Measurements from ENCODE around the gene EVI5L. TPM values are rescaled to one million over a fixed set of nuclear protein-coding genes. Genes with fewer than 3 reads are reported as not detected.
"Not testable (repeated sequence)": the region's sequence is repeated elsewhere in the genome, so short reads cannot be mapped to it uniquely, and the experiment has no call there.

The EVI5L gene
- total RNA-seq, 1 experiment from 2014 or later = 3.2 TPM

DNA sequence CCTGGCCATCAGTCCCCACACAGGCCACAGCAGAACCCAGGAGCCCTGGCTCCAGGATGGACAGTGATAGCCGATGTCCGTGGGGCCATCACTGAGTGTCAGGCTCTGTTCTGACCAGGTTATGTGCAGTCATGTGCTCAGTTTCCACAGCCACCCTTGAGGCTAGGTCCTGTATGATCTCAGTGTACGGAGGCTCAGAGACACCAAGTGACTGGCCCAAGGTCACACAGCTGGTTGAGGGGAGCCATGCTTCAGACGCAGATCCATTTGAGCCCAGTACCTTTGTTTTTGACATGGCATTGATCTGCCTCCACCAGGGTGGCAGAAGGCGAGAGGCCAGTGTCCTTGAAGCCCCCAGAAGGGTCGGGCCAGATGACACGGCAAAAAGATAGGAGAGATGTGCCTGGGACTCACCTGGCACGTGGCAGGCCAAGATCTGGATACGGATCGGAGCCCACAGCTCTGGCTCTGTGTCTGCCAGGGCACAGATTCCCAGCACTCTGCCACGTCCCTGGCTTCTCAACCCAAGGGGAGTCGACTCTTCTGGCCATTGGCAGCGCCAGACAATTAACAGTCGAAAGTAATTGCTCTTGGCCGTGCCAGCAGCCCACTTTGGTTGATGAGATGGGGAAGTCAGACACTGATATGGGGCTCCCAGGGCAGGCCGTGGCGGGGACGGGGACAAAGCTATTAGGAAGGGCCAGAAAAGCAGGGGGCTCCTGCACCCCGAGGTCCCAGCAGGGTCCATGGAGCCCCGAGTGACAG, 15.6 kb downstream of the EVI5L start:
- no peak for DNase-seq (ENCODE audit: low read depth)

DNA sequence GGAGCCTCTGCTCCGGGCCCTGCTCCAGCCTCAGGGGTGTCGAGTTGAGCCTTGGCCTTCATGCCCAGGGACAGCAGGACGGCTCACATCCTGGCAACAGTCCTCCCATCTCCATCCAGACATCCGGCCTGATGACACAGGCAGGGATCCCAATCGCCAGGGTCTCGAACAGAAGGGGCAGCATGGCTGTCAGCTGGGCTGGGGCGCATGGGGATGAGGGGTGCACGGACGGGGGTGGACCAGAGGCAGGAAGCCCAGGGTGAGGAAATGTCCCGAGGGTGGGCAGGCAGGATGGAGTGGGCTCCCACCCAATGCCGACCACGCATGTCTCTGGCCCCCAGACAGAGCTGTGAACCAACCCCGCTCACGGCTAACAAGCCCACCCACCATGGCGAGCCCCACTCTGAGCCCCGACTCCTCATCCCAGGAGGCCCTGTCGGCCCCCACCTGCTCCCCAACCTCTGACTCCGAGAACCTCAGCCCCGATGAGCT, 16.2 kb downstream of the EVI5L start:
- DNase-seq (ENCODE audit: low read depth) = no peak

DNA sequence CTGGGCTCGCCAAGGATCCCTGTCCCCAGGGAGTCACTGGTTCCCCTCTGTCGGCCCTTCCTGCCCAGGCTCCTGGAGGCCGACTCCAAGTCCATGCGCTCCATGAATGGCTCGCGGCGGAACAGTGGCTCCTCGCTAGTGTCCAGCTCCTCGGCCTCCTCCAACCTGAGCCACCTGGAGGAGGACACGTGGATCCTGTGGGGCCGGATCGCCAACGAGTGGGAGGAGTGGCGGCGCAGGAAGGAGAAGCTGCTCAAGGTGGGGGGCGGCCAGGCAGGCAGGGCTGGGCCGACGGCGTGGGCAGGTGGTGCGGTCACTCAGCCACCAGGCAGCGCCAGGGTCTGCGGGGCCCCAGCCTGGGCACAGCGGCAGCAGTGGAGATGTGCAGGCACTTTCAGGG, 17.6 kb downstream of the EVI5L start:
- no peak for DNase-seq (ENCODE audit: low read depth)

DNA sequence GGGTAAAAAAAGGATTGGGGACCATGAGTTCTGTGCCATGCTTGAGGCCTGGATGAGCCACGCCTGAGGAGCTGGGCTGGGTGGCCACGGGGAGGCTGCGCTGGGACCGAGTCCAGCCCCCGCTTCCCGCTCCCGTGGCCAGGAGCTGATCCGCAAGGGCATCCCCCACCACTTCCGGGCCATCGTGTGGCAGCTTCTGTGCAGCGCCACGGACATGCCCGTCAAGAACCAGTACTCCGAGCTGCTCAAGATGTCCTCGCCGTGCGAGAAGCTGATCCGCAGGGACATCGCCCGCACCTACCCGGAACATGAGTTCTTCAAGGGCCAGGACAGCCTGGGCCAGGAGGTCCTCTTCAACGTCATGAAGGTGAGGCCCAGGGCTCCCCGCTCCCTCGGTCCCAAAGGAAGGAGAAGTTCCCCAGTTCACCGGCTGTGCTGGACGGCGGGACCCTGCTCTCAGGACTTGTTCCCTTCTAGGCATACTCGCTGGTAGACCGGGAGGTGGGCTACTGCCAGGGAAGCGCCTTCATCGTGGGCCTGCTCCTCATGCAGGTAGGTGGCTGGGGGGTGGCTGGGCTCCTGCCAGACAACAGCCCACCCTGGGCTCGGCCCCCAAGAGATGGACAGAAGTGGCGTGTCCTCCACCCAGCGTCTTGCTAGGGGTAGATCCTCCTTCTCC, 18.9 kb downstream of the EVI5L start:
- no peak for DNase-seq (ENCODE audit: low read depth)

DNA sequence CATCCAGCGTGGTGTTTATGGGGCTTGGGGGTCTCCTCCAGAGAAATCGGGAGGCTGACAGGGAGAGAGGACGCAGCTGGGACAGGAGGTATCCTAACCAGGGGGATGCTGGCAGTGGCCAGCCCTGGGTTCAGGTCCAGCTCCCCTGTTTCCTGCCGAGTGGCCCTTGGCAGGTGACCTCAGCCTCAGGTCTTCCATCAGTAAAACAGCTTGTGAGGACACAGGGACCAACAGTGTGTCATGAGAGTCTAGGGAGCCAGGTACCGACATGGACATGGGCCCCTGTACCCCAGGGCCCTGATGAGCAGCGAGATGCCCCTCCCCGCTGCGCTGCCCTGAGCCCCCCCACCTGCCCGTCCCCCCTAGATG, 19.6 kb downstream of the EVI5L start:
- DNase-seq (ENCODE audit: low read depth) = no peak

DNA sequence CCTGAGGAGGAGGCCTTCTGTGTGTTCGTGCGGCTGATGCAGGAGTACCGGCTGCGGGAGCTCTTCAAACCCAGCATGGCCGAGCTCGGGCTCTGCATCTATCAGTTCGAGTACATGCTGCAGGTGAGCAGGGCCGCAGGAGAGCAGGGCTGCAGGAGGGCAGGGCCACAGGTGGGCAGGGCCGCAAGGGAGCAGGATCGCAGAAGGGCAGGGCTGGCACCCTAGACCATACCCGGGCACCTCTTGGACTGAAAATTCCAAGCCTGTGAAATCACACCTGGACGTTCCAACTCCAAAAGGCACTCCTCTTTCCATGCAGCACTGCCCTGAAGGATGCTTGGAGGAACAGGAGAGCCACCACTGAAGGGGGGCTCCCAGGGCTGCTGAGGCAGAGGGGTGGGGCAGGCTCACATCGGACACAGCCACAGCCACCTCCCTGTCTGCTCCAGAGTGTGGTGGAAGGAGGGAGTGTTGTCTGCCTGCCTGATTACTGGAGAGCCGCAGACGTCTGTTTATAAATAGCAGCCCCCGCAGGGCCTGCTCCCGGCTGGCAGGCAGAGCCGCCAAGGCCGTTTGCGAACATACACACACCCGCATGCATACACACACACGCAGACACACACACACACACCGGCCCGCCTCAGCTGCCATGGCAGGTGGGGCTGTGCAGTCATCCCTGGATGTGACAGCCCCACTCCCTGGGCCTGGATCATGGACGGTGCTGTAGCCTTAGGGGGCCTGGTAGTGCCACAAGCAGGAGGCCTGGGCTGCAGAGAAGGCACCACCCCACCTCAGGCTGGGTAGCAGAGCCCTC, 20.2 kb downstream of the EVI5L start:
- no peak for DNase-seq (ENCODE audit: low read depth)

DNA sequence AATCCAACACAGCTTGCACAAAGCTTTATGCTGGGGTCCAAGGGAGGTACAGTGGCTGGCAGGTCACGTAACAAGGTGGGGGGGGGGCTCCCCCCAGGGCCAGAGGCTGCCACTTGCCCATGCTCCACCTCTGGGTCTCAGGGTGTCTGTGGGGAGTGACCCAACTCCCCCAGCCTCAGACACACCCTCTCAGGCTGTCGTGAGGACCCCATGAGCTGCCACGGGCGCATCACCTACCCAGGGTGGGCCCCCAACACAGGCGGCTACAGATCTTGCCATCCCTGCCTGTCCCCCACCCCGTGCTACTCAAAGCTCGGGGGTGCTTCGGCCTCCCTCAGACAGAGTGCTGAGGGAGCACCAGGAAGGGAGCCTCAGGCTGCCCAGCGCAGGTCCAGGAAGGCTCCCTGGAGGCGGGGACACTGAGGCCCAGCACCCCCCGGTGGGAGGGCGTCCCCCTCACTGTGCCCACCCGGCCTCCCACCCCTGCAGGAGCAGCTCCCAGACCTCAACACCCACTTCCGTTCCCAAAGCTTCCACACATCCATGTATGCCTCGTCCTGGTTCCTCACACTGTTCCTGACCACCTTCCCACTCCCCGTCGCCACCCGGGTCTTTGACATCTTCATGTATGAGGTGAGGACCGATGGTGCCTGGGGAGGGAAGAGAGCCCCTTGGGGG, 21.1 kb downstream of the EVI5L start:
- no peak for DNase-seq (ENCODE audit: low read depth)

DNA sequence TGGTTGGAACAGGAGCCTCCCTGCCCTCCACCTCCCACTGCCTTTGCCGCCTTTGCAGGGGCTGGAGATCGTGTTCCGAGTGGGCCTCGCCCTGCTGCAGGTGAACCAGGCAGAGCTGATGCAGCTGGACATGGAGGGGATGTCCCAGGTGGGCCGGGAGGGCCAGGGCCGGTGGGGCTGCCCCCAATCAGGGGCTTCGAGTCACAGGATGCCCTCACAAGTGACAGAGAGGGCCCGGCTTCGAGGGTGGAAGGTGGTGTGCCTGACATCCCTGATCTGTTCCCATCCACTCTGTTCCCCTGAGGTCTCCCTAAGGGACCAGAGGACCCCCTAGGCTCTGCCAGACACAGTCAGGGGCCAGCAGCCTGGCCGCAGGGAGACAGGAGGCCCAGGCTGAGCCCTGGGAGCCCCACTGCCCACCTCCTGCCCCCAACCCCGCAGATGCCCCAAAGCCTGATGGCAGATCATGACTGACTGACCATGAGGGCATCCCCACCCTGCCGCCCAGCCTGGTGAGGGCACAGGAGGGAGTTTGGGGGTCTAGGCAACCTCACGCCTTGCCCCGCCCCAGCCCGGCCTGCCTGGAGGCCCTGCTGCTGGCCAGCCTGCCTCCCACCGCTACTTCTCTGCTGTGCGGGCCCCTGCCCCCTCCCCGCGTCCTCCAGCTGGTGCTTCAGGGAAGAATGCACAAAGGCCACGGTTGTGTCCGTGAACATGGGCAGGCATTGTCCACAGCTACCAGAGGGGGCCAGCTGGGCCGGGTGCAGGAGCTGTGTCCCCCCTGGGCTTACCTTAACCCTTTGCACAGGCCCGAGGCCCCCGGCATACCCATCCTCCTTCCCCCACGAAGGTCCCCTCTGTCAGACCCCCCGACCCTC, 21.8 kb downstream of the EVI5L start:
- no peak for DNase-seq (ENCODE audit: low read depth)

DNA sequence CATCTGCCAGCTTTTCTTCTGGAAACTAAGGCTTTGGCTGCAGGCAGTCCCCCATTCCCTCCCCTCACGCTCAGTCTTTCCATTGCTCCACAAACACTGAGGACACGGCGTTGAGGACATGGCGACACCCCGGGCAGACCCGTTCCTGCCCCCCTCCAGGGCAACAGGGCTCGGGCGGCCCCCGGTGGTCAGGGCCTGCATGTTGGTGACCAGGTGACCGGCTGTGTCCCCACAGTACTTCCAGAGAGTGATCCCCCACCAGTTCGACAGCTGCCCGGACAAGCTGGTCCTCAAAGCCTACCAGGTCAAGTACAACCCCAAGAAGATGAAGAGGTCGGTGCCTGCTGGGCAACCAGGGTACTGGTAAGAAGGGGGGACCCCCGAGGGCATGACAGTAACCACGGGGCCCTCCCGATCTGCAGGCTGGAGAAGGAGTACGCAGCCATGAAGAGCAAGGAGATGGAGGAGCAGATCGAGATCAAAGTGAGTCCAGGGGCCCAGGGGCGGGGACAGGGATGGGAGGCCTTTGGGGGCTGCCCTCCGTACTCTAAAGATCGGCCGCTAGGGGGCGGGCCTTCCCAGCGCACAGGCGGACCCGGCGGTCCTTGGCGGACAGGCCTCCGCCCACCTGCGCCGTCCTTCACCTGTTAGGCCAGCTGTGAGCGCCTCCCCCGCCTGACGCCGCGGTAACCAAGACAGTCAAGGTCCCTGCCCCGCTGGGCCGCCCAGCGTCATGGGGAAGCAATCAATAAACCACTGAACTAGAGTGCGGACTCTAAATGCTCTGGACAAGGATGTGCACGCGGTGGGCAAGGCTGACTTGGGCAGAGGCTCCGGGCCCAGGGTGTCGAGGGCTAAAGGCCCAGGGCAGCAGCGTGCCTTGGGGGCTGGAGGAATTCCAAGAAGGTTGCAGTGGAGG, 23.1 kb downstream of the EVI5L start:
- DNase-seq (ENCODE audit: low read depth) = peak; percentile 60

DNA sequence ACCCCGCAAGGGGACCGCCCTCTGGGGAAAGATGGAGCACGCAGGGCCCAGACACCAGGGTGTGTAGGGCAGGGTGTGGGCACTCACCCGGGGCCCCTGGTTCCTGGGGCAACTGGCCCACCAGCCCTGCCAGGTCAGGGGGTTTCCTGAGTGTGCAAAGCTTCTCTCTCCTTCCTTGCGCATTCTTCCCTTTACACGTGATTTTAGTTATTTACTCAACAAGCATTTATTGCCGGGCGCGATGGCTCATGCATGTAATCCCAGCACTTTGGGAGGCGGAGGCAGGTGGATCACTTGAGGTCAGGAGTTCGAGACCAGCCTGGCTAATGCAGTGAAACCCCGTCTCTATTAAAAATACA, 23.7 kb downstream of the EVI5L start:
- no peak for DNase-seq (ENCODE audit: low read depth)

DNA sequence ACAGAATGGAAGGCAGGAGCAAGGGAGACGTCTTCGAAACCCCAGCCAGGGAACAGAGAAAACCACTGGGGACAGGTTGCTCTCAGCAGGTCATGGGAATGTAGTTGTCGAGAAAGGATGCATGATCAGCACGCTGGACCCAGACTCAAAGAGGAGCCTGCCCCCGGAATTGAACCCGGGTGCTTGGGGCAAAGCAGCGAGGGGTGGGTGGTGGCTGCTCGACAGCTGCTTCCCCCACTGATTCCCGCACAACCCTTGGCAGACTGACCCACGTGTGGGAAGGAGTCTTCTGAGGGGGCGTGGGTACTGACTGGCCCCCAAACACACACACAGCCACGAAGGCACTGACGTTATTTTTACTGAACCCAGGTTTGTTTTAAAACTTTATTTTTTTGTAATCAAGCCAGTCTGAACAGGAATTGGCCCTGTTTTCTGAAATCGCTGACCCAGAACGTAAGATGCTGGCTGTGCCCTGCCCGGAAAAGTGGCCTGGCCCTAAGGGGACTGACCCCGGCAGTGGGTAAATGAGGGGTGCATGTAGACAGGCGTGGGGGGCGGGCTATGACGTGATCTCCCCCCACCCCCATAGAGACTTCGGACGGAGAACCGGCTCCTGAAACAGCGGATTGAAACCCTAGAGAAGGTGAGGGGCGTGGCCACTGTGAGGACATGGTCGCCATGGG, 25.5 kb downstream of the EVI5L start:
- no peak for DNase-seq (ENCODE audit: low read depth)

DNA sequence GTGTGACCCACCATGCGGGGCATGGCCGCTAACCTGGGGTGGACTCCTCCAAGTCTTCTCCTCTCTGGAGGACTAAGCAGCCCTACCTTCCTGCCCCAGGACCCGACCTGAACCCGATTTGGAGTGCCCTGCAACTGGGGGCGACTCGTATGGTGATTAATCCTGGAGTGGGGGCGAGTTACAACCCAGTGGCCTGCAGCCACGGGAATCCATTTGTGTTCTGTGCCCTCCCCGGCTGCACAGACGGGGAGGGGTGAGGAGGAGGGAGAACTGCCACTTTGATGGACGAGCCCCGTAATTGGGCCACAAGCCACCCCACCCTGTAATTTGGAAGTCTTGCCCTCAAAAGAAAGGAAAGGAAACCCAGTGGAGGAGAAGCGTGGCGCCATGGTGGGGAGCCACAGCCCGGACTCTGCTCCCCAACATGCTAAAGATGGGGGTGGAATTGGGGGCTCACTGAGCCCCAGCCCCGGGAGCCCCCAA, 26.1 kb downstream of the EVI5L start:
- no peak for DNase-seq (ENCODE audit: low read depth)

DNA sequence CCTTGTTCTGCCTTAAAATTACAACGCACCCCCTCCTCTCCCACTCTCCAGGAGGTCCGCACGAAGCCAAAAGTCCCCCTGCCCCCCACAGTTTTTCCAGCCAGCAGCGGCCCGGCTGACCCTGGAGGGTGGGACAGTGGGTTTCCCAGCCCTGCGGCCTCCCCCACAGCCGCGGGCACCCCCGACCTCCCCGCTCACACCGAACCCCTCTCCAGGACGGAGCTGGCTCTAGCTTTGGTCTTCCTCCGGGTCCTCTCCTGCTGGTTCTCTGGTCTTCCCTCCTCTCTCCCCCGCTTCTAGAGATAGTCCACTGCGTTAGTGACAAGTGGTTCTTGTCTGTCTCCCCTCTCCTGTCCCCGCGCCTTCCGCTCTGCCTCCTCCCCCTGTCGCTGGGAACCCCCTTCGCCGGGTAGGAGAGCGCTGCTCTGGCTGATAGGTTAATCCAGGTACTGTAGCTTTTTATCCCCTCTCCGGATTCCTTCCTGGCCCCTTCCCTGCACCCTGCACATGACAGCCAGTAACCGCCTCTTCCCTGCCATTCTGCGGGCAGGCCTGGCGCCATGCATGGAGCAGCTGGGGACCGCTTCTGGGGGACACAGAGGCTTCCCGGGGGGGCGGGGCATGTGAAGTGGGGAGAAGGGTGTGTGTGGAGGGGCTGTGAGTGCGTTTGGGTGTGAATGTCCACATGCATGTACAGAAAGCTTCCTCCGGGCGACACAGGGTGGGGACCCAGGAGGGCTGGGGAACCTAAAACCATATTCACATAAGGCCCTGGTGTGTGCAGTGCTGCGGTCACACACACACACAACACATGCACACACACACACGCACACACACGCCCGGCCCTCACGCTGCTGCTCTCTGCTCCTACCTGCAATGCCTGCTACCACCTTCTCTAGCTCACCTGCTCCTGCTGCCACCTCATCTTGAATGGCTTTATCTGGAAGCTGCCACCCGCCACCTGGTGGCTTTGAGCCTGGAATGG, 27.0 kb downstream of the EVI5L start:
- DNase-seq (ENCODE audit: low read depth) = no peak

DNA sequence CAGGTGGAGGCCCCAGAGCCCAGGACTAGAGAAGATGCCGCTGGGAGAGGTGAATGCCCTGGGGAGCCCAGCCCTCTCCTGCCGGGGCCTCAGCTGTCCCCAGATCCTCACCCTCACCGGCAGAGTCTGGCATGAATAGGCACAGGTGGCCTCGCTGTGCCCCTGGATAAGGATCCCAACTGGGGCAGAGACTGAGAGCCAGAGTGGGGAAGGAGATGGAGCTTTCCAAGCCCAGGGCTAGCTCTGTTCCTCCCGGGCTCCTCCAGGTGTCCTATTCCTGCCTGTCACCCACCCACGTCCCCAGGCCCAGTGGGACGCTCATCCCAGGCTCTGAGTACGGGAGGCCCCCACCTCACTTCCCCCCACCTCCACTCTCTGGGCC, 27.7 kb downstream of the EVI5L start:
- no peak for DNase-seq (ENCODE audit: low read depth)

DNA sequence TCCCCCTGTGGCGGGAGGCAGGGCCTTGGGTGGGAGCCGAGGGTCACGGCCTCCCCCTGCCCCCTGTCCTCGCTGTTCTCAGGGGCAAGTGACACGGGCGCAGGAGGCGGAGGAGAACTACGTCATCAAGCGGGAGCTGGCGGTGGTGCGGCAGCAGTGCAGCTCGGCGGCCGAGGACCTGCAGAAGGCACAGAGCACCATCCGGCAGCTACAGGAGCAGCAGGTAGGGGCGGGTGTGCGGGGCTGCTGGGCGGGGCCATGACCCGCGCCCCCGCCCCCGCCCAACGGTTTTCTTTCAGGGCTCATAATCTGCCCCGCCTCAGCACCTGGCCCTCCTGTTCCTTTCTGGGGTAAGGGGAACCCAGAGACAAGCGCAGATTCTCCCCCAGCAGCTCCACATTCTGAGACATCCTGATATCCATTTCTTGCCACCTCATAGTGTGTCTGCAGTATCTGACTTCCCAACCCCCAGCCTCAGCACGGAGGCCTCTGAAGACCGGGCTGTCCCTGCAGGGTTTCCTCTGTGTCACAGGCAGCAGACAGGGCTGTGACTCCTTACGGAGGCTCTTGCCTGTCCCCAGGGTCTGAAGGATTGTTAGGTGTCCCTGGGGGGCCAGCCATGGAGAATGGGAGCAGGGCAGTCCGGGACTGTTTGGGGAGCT, 28.2 kb downstream of the EVI5L start:
- no peak for DNase-seq (ENCODE audit: low read depth)

DNA sequence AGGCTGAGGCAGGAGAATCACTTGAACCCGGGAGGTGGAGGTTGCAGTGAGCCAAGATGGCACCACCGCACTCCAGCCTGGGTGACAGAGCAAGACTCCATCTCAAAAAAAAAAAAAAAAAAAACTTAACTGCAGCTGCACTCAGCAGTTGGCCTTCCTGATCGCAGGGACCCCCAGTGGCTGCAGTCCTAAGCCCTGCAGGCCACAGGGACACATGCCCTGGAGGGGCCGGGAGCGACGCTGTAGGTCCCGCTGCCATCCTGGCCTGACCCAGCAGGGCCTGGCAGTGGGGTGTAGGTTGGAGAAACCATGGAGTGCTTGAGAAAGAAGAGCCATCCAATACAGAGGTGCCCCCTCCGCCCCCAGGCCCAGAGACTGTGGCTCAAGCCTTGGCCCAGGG, 29.1 kb downstream of the EVI5L start:
- DNase-seq (ENCODE audit: low read depth) = not testable (repeated sequence)

Data from HT1080 (cell line).